ENCODE measurements around the gene TRAF7. TPM values are rescaled to one million over a fixed set of nuclear protein-coding genes. Genes with fewer than 3 reads are reported as not detected.

TRAF7 gene
- polyA plus RNA-seq, 1 donor from 2014 or later: 30.9 TPM

- TF ChIP-seq MXI1 (conservative IDR thresholded peaks at IDR 0.05; ENCODE audit: poor library complexity, severe bottlenecking): no peak
- no peak for TF ChIP-seq RAD21 (conservative IDR thresholded peaks at IDR 0.05)
- no peak for TF ChIP-seq POLR2AphosphoS5 (IDR thresholded peaks at IDR 0.05)
- TF ChIP-seq SMC3 (conservative IDR thresholded peaks at IDR 0.05; ENCODE audit: poor library complexity): no peak
- no peak for TF ChIP-seq TAF1 (IDR thresholded peaks at IDR 0.05; ENCODE audit: low read depth)
These were observed 2.7 kb downstream of the TRAF7 start (continued) for GRCh38 chr16:2158262-2158638.

- H3K9me3 ChIP-seq (ENCODE audit: low read length): no peaks in the 10 kb centered on the region
- no peak overlapping the region for H2AFZ ChIP-seq (ENCODE audit: low read depth, low read length)
- H4K20me1 ChIP-seq (ENCODE audit: insufficient read depth): no peaks in the 10 kb centered on the region
- H3K4me3 ChIP-seq (ENCODE audit: low read length): no peak overlapping the region
- no peak for TF ChIP-seq CTCF (IDR thresholded peaks at IDR 0.05; ENCODE audit: poor library complexity, severe bottlenecking)
- no peaks in the 10 kb centered on the region for H3K9me2 ChIP-seq (ENCODE audit: insufficient read depth, low read length)
- peaks cover 38% of the 10 kb centered on the region for H3K79me2 ChIP-seq (replicated peaks; ENCODE audit: insufficient read depth, low read length)
- H3K27ac ChIP-seq (ENCODE audit: low read length): no peak overlapping the region
- H3K9ac ChIP-seq (ENCODE audit: low read length): no peak overlapping the region
- no peak overlapping the region for H3K4me2 ChIP-seq (ENCODE audit: low read length)
- H3F3A ChIP-seq (ENCODE audit: insufficient read depth, low read length, poor library complexity, severe bottlenecking): no peaks in the 10 kb centered on the region
- H3K27me3 ChIP-seq (ENCODE audit: insufficient read depth, low read depth, low read length): no peaks in the 10 kb centered on the region
- no peaks in the 10 kb centered on the region for H3K36me3 ChIP-seq (ENCODE audit: insufficient read depth, low read length)
These were observed 3.7 kb downstream of the TRAF7 start for GRCh38 chr16:2159175-2159838.

- no peak overlapping the region for H3K9ac ChIP-seq (ENCODE audit: low read length)
- no peaks in the 10 kb centered on the region for H3K36me3 ChIP-seq (ENCODE audit: insufficient read depth, low read length)
- no peaks in the 10 kb centered on the region for H4K20me1 ChIP-seq (ENCODE audit: insufficient read depth)
- H3F3A ChIP-seq (ENCODE audit: insufficient read depth, low read length, poor library complexity, severe bottlenecking): no peaks in the 10 kb centered on the region
- H3K27ac ChIP-seq (ENCODE audit: low read length): no peak overlapping the region
- no peaks in the 10 kb centered on the region for H3K27me3 ChIP-seq (ENCODE audit: insufficient read depth, low read depth, low read length)
- H2AFZ ChIP-seq (ENCODE audit: low read depth, low read length): no peak overlapping the region
- H3K79me2 ChIP-seq (replicated peaks; ENCODE audit: insufficient read depth, low read length): peaks cover 30% of the 10 kb centered on the region
- no peaks in the 10 kb centered on the region for H3K9me2 ChIP-seq (ENCODE audit: insufficient read depth, low read length)
- no peak for TF ChIP-seq POLR2AphosphoS5 (IDR thresholded peaks at IDR 0.05)
- no peak for TF ChIP-seq SMC3 (conservative IDR thresholded peaks at IDR 0.05; ENCODE audit: poor library complexity)
- no peak for TF ChIP-seq CTCF (IDR thresholded peaks at IDR 0.05; ENCODE audit: poor library complexity, severe bottlenecking)
- TF ChIP-seq MXI1 (conservative IDR thresholded peaks at IDR 0.05; ENCODE audit: poor library complexity, severe bottlenecking): no peak
- TF ChIP-seq TAF1 (IDR thresholded peaks at IDR 0.05; ENCODE audit: low read depth): no peak
- H3K4me3 ChIP-seq (ENCODE audit: low read length): no peak overlapping the region
- H3K4me2 ChIP-seq (ENCODE audit: low read length): no peak overlapping the region
- H3K9me3 ChIP-seq (ENCODE audit: low read length): no peaks in the 10 kb centered on the region
These were observed 5.5 kb downstream of the TRAF7 start for GRCh38 chr16:2160915-2161551.

- H3K9me2 ChIP-seq (ENCODE audit: insufficient read depth, low read length): no peaks in the 10 kb centered on the region
- H3K4me3 ChIP-seq (ENCODE audit: low read length): no peak overlapping the region
- no peak overlapping the region for H3K9ac ChIP-seq (ENCODE audit: low read length)
- H3K79me2 ChIP-seq (replicated peaks; ENCODE audit: insufficient read depth, low read length): peaks cover 23% of the 10 kb centered on the region
- H2AFZ ChIP-seq (ENCODE audit: low read depth, low read length): no peak overlapping the region
- no peaks in the 10 kb centered on the region for H3F3A ChIP-seq (ENCODE audit: insufficient read depth, low read length, poor library complexity, severe bottlenecking)
- H3K9me3 ChIP-seq (ENCODE audit: low read length): no peaks in the 10 kb centered on the region
- H3K36me3 ChIP-seq (ENCODE audit: insufficient read depth, low read length): no peaks in the 10 kb centered on the region
- H3K4me2 ChIP-seq (ENCODE audit: low read length): no peak overlapping the region
- no peak overlapping the region for H3K27ac ChIP-seq (ENCODE audit: low read length)
- H3K27me3 ChIP-seq (ENCODE audit: insufficient read depth, low read depth, low read length): no peaks in the 10 kb centered on the region
- H4K20me1 ChIP-seq (ENCODE audit: insufficient read depth): no peaks in the 10 kb centered on the region
- TF ChIP-seq TAF1 (IDR thresholded peaks at IDR 0.05; ENCODE audit: low read depth) (no peak), RAD21 (conservative IDR thresholded peaks at IDR 0.05) (no peak), CTCF (IDR thresholded peaks at IDR 0.05; ENCODE audit: poor library complexity, severe bottlenecking) (no peak), REST (IDR thresholded peaks at IDR 0.05; ENCODE audit: borderline replicate concordance) (no peak), POLR2AphosphoS5 (IDR thresholded peaks at IDR 0.05) (no peak), SMC3 (conservative IDR thresholded peaks at IDR 0.05; ENCODE audit: poor library complexity) (no peak), MXI1 (conservative IDR thresholded peaks at IDR 0.05; ENCODE audit: poor library complexity, severe bottlenecking) (no peak), EP300 (conservative IDR thresholded peaks at IDR 0.05; ENCODE audit: poor library complexity, severe bottlenecking) (no peak)
These were observed 6.3 kb downstream of the TRAF7 start for GRCh38 chr16:2161911-2162310.
